A549 treated with AZD2906 at 1 μM for 4 hours (cell line): Measurements from ENCODE around the gene PCDHGA2. TPM values are rescaled to one million over a fixed set of nuclear protein-coding genes. Genes with fewer than 3 reads are reported as not detected.

Source experiments
- total RNA-seq: library from RNA; stranded (reverse); fragments of 200-300 nt; extraction: Qiagen RNA extraction; gene quantifications from 5 replicates; pipeline ENCODE4 v1.2.3, GENCODE V29; 2022

The PCDHGA2 gene
- total RNA-seq, 1 experiment from 2014 or later = 0.53 TPM

Other genes starting within 250 kb of the PCDHGA2 start
- gene PCDHB2, start 244.1 kb upstream of the PCDHGA2 start, total RNA-seq = 2.6 to 5.2 TPM (median 3.4 TPM) in 5 replicates
- gene PCDHB3, start 238.3 kb upstream of the PCDHGA2 start, total RNA-seq = 0.02 to 0.03 TPM (median 0.02 TPM) in 3 of 5 replicates, not detected in the others
- 0.03 to 0.12 TPM (median 0.06 TPM) in 5 replicates for gene PCDHB4, start 216.9 kb upstream of the PCDHGA2 start, total RNA-seq
- 1.3 to 1.7 TPM (median 1.4 TPM) in 5 replicates for gene PCDHB5, start 203.6 kb upstream of the PCDHGA2 start, total RNA-seq
- 0.84 to 1.1 TPM (median 0.90 TPM) in 5 replicates for gene PCDHB6, start 188.7 kb upstream of the PCDHGA2 start, total RNA-seq
- 0.01 to 0.03 TPM (median 0.02 TPM) in 3 of 5 replicates, not detected in the others for gene PCDHB7, start 166.1 kb upstream of the PCDHGA2 start, total RNA-seq
- 0.24 to 0.28 TPM (median 0.26 TPM) in 5 replicates for gene PCDHB8, start 161.0 kb upstream of the PCDHGA2 start, total RNA-seq
- gene PCDHB16, start 156.4 kb upstream of the PCDHGA2 start, total RNA-seq = 0.02 to 0.13 TPM (median 0.06 TPM) in 5 replicates
- 0.01 to 0.09 TPM (median 0.02 TPM) in 4 of 5 replicates, not detected in the other for gene PCDHB9, start 151.6 kb upstream of the PCDHGA2 start, total RNA-seq
- gene PCDHB10, start 146.4 kb upstream of the PCDHGA2 start, total RNA-seq = 0.02 to 0.06 TPM (median 0.03 TPM) in 3 of 5 replicates, not detected in the others
- 0.05 to 0.08 TPM (median 0.07 TPM) in 5 replicates for gene PCDHB11, start 139.1 kb upstream of the PCDHGA2 start, total RNA-seq
- 0.01 to 0.02 TPM in 2 of 5 replicates, not detected in the others for gene PCDHB12, start 130.0 kb upstream of the PCDHGA2 start, total RNA-seq
- 0.03 to 0.08 TPM (median 0.06 TPM) in 5 replicates for gene PCDHB13, start 124.8 kb upstream of the PCDHGA2 start, total RNA-seq
- gene PCDHB14, start 115.4 kb upstream of the PCDHGA2 start, total RNA-seq = 0.03 to 0.09 TPM (median 0.06 TPM) in 5 replicates
- gene PCDHB15, start 93.4 kb upstream of the PCDHGA2 start, total RNA-seq = 0.03 to 0.13 TPM (median 0.07 TPM) in 5 replicates
- gene SLC25A2, start 34.7 kb upstream of the PCDHGA2 start, total RNA-seq = not detected in 5 replicates
- gene TAF7, start 18.0 kb upstream of the PCDHGA2 start, total RNA-seq = 59.3 to 79.3 TPM (median 67.9 TPM) in 5 replicates
- gene PCDHGA1, start 8.2 kb upstream of the PCDHGA2 start, total RNA-seq = 0.23 to 0.32 TPM (median 0.27 TPM) in 5 replicates
- gene PCDHGA3, start 5.1 kb downstream of the PCDHGA2 start, total RNA-seq = 0.02 to 0.03 TPM in 2 of 5 replicates, not detected in the others
- gene PCDHGB1, start 11.3 kb downstream of the PCDHGA2 start, total RNA-seq = 1.4 to 1.9 TPM (median 1.7 TPM) in 5 replicates
- 0.06 to 0.13 TPM (median 0.11 TPM) in 5 replicates for gene PCDHGA4, start 16.3 kb downstream of the PCDHGA2 start, total RNA-seq
- 0.05 to 0.08 TPM (median 0.07 TPM) in 5 replicates for gene PCDHGB2, start 21.2 kb downstream of the PCDHGA2 start, total RNA-seq
- gene PCDHGA5, start 25.4 kb downstream of the PCDHGA2 start, total RNA-seq = 0.13 to 0.17 TPM (median 0.16 TPM) in 5 replicates
- 0.11 to 0.23 TPM (median 0.14 TPM) in 5 replicates for gene PCDHGB3, start 31.5 kb downstream of the PCDHGA2 start, total RNA-seq
- 0.11 to 0.28 TPM (median 0.24 TPM) in 5 replicates for gene PCDHGA6, start 35.1 kb downstream of the PCDHGA2 start, total RNA-seq
- 0.71 to 1.2 TPM (median 0.76 TPM) in 5 replicates for gene PCDHGA7, start 44.0 kb downstream of the PCDHGA2 start, total RNA-seq
- gene PCDHGB4, start 48.9 kb downstream of the PCDHGA2 start, total RNA-seq = 0.81 to 1.0 TPM (median 0.92 TPM) in 5 replicates
- gene PCDHGA8, start 53.9 kb downstream of the PCDHGA2 start, total RNA-seq = 0.02 to 0.03 TPM (median 0.02 TPM) in 4 of 5 replicates, not detected in the other
- gene PCDHGB5, start 59.2 kb downstream of the PCDHGA2 start, total RNA-seq = 1.9 to 2.5 TPM (median 2.2 TPM) in 5 replicates
- 0.03 to 0.05 TPM (median 0.05 TPM) in 5 replicates for gene PCDHGA9, start 64.0 kb downstream of the PCDHGA2 start, total RNA-seq
- gene PCDHGB6, start 69.3 kb downstream of the PCDHGA2 start, total RNA-seq = 0.09 to 0.13 TPM (median 0.10 TPM) in 5 replicates
- gene PCDHGA10, start 74.2 kb downstream of the PCDHGA2 start, total RNA-seq = 0.02 to 0.03 TPM in 2 of 5 replicates, not detected in the others
- 0.03 to 0.13 TPM (median 0.07 TPM) in 3 of 5 replicates, not detected in the others for gene PCDHGB7, start 78.9 kb downstream of the PCDHGA2 start, total RNA-seq
- gene PCDHGA11, start 82.3 kb downstream of the PCDHGA2 start, total RNA-seq = not detected in 5 replicates
- 0.01 TPM in 1 of 5 replicates, not detected in the others for gene PCDHGA12, start 91.7 kb downstream of the PCDHGA2 start, total RNA-seq
- 5.0 to 6.6 TPM (median 5.7 TPM) in 5 replicates for gene PCDHGC3, start 137.2 kb downstream of the PCDHGA2 start, total RNA-seq
- gene PCDHGC4, start 146.3 kb downstream of the PCDHGA2 start, total RNA-seq = 0.02 to 0.07 TPM in 2 of 5 replicates, not detected in the others
- gene PCDHGC5, start 150.3 kb downstream of the PCDHGA2 start, total RNA-seq = 0.02 to 0.03 TPM in 2 of 5 replicates, not detected in the others